ENCODE results near the gene SERP2. TPM values are rescaled to one million over a fixed set of nuclear protein-coding genes. Genes with fewer than 3 reads are reported as not detected.

The SERP2 gene
- total and polyA plus RNA-seq, 2 of the 8 experiments (the other 6 are each of a cell fraction or from before 2014, with no cell fraction given), result 2.0 to 2.3 TPM

GRCh38 chr13:44415815-44416214, 42.2 kb downstream of the SERP2 start:
- H3K27me3 ChIP-seq (replicated peaks in 1 of 4; ENCODE audit: control insufficient read depth in 3 of 4, extremely low read depth in 1 of 4, insufficient read depth in 3 of 4, low read length in 3 of 4), result no peaks in the 10 kb centered on the region
- H4K5ac ChIP-seq (ENCODE audit: insufficient read length, low read depth, low read length), result no peak overlapping the region
- no peak overlapping the region for H3K14ac ChIP-seq (ENCODE audit: insufficient read length)
- H3K4me1 ChIP-seq (replicated peaks in 1 of 4; ENCODE audit: control insufficient read depth in 3 of 4, insufficient read depth in 4 of 4, low read length in 3 of 4), result peaks cover 8 to 18% (median 12%) of the 10 kb centered on the region in 4 experiments
- no peaks in the 10 kb centered on the region for H3K79me1 ChIP-seq (ENCODE audit: low read depth, low read length)
- H3K27ac ChIP-seq (ENCODE audit: low read depth, low read length), result no peak overlapping the region
- H3K9me3 ChIP-seq (ENCODE audit: insufficient read depth in 2 of 2, low read depth in 1 of 2, low read length in 1 of 2), result no peaks in the 10 kb centered on the region; a peak in 1 of 4 replicates
- no peak overlapping the region for H2BK120ac ChIP-seq (replicated peaks; ENCODE audit: low read depth, low read length)
- no peak overlapping the region for H2AK5ac ChIP-seq (ENCODE audit: low read depth, low read length)
- no peak overlapping the region for H3K4me3 ChIP-seq (ENCODE audit: extremely low read depth in 1 of 4, insufficient read depth in 2 of 4, low read depth in 3 of 4, low read length in 4 of 4)
- ChIA-PET POLR2A (ENCODE audit: partially characterized antibody) (interaction anchor here (0.8 to 5.9 kb wide), 7 partner anchors 9 to 43 kb away, joined by 3 to 74 read pairs (median 6); no protein-coding TSS in a partner anchor), CTCF (ENCODE audit: partially characterized antibody) (interaction anchor here (0.6 to 1.8 kb wide), 11 partner anchors 9 to 224 kb away, joined by 3 to 7 read pairs (median 3); no protein-coding TSS in a partner anchor)
- H2BK20ac ChIP-seq (ENCODE audit: low read length), result peak overlapping the region; percentile 29; the same call in 1 of the 2 replicates
- no peak overlapping the region for H3K56ac ChIP-seq (replicated peaks; ENCODE audit: insufficient read length, low read depth, low read length)
- 51% methylated on average over 15 of the region's 15 CpGs; no CpG with 5 or more reads in 1 of the 2 experiments for WGBS, 2 experiments (ENCODE audit: extremely low coverage in 1 of 2, insufficient coverage in 1 of 2, insufficient read length in 1 of 2, insufficient replicate concordance in 2 of 2, low coverage in 1 of 2, low lambda C conversion rate in 2 of 2, missing lambda C conversion rate in 1 of 2)
- H4K8ac ChIP-seq (ENCODE audit: extremely low read depth, insufficient read depth, low read length), result no peak overlapping the region
- H3K18ac ChIP-seq (ENCODE audit: extremely low read depth, low read length), result peak overlapping the region; percentile 11; the same call in 1 of the 2 replicates
- no peak for FAIRE-seq
- no peaks in the 10 kb centered on the region for H4K20me1 ChIP-seq (replicated peaks in 1 of 2; ENCODE audit: control insufficient read depth in 1 of 2, insufficient read depth in 2 of 2, low read length in 2 of 2)
- H3K4ac ChIP-seq (replicated peaks; ENCODE audit: insufficient read length, low read depth, low read length), result no peak overlapping the region
- H3K9ac ChIP-seq (replicated peaks in 1 of 4; ENCODE audit: extremely low read depth in 1 of 4, low read depth in 3 of 4, low read length in 3 of 4), result no peak overlapping the region
- peak overlapping the region; percentile 68; the same call in 1 of the 2 replicates for H2BK12ac ChIP-seq (ENCODE audit: low read depth, low read length)
- no peak for TF ChIP-seq RFX5 (IDR thresholded peaks at IDR 0.05; ENCODE audit: borderline replicate concordance, low read depth, low read length)
- no peak overlapping the region for H2BK15ac ChIP-seq (ENCODE audit: low read length)
- H3K23me2 ChIP-seq (ENCODE audit: low read depth, low read length), result no peaks in the 10 kb centered on the region
- DNase-seq (ENCODE audit: low read depth in 1 of 2, low spot score in 2 of 2), result no peak
- H3K23ac ChIP-seq (ENCODE audit: insufficient read length), result no peak overlapping the region
- H3K36me3 ChIP-seq (ENCODE audit: control insufficient read depth in 2 of 4, insufficient read depth in 4 of 4, low read length in 3 of 4), result no peaks in the 10 kb centered on the region
- H2BK5ac ChIP-seq (ENCODE audit: low read depth, low read length), result peak overlapping the region; percentile 31; the same call in 1 of the 2 replicates
- no peaks in the 10 kb centered on the region for H3K79me2 ChIP-seq (ENCODE audit: control insufficient read depth in 1 of 2, insufficient read depth in 2 of 2, low read length in 2 of 2)
- peak overlapping the region; percentile 83 for H4K91ac ChIP-seq (replicated peaks; ENCODE audit: insufficient read length, low read length)
- peak overlapping the region; percentile 79 for H2AFZ ChIP-seq (ENCODE audit: low read length)
- peak overlapping the region; percentile 5 to 51; a peak in 2 of 4 replicates for H3K4me2 ChIP-seq (ENCODE audit: insufficient read depth in 1 of 2, low read depth in 2 of 2, low read length in 2 of 2)
